GM21717 (cell line): Measurements from ENCODE around the gene CADPS.

Experiments
- ATAC-seq: cut with Tn5 transposase; IDR thresholded peaks from one replicate; pipeline ENCODE4 v1.9.1; 2021; ENCODE audit warnings: mild to moderate bottlenecking, moderate library complexity; ENCODE audit not compliant: unreplicated experiment

Gene CADPS

GRCh38 chr3:62567097-62568021 lies 307.9 kb downstream of the CADPS start:
- ATAC-seq, result no peak

- no peak for ATAC-seq
These were observed 309.1 kb downstream of the CADPS start for GRCh38 chr3:62566022-62566557.

GRCh38 chr3:62562596-62562995 lies 312.6 kb downstream of the CADPS start:
- no peak for ATAC-seq

GRCh38 chr3:62562017-62562416 lies 313.2 kb downstream of the CADPS start:
- ATAC-seq, result no peak

GRCh38 chr3:62559831-62560445 lies 315.3 kb downstream of the CADPS start:
- no peak for ATAC-seq

GRCh38 chr3:62558549-62559112 lies 316.6 kb downstream of the CADPS start:
- ATAC-seq, result no peak

- ATAC-seq, result no peak
These were observed 317.2 kb downstream of the CADPS start for GRCh38 chr3:62557983-62558382.

- no peak for ATAC-seq
These were observed 317.8 kb downstream of the CADPS start for GRCh38 chr3:62557450-62557849.

GRCh38 chr3:62556121-62556815 lies 318.9 kb downstream of the CADPS start:
- no peak for ATAC-seq

GRCh38 chr3:62554264-62554799 lies 320.9 kb downstream of the CADPS start:
- ATAC-seq, result no peak

- ATAC-seq, result no peak
These were observed 321.4 kb downstream of the CADPS start for GRCh38 chr3:62553811-62554210.

GRCh38 chr3:62551556-62551955 lies 323.7 kb downstream of the CADPS start:
- ATAC-seq, result no peak

- ATAC-seq, result no peak
These were observed 324.8 kb downstream of the CADPS start for GRCh38 chr3:62550439-62550838.

- ATAC-seq, result no peak
These were observed 326.5 kb downstream of the CADPS start for GRCh38 chr3:62548528-62549205.

- ATAC-seq, result no peak
These were observed 328.9 kb downstream of the CADPS start for GRCh38 chr3:62546266-62546665.

- ATAC-seq, result no peak
These were observed 333.0 kb downstream of the CADPS start for GRCh38 chr3:62542185-62542584.

- ATAC-seq, result no peak
These were observed 335.5 kb downstream of the CADPS start for GRCh38 chr3:62539762-62540161.

- ATAC-seq, result no peak
These were observed 336.4 kb downstream of the CADPS start for GRCh38 chr3:62538691-62539356.

GRCh38 chr3:62534326-62534725 lies 340.9 kb downstream of the CADPS start:
- ATAC-seq, result no peak

- ATAC-seq, result no peak
These were observed 342.4 kb downstream of the CADPS start for GRCh38 chr3:62532796-62533195.
